Measurements from ENCODE around the gene MAD1L1. TPM values are rescaled to one million over a fixed set of nuclear protein-coding genes. Genes with fewer than 3 reads are reported as not detected.

MAD1L1 gene
- total RNA-seq, 1 donor from 2014 or later: 53.8 TPM

DNA sequence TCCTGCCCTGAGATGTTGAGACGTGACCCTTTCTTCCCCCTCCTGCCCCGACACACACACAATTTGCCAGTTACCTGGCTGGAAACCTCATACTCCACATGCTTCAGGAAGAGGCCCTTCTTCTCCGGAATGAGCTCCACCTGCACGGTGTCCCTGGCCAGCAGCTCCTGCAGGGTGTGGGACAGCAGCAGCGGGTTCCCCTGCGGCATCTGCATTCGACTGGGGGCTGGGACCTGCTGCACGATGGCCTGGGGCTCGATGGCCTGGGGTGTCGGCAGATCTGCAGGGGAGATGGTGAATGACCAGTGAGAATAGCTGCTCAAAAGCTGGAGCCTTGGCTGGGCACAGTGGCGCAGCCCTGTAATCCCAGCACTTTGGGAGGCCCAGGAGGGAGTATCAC, 45.3 kb upstream of the MAD1L1 start:
- no peak for TF ChIP-seq CTCF (conservative IDR thresholded peaks at IDR 0.05)
- DNase-seq (ENCODE audit: low read depth, low spot score): no peak
- Mint-ChIP-seq H3K9me3 (no peaks in the 10 kb centered on the region), H3K27ac (ENCODE audit: unreplicated experiment) (no peak overlapping the region), H3K4me1 (peaks cover 18% of the 10 kb centered on the region), H3K27me3 (ENCODE audit: low read depth) (no peaks in the 10 kb centered on the region), H3K36me3 (ENCODE audit: low read depth) (peaks cover 2% of the 10 kb centered on the region), H3K4me3 (no peak overlapping the region)

- no peak for DNase-seq (ENCODE audit: low read depth, low spot score)
- Mint-ChIP-seq H3K36me3 (ENCODE audit: low read depth) (peaks cover 2% of the 10 kb centered on the region), H3K4me3 (no peak overlapping the region), H3K27ac (ENCODE audit: unreplicated experiment) (no peak overlapping the region), H3K9me3 (no peaks in the 10 kb centered on the region), H3K4me1 (peaks cover 4% of the 10 kb centered on the region), H3K27me3 (ENCODE audit: low read depth) (no peaks in the 10 kb centered on the region)
- TF ChIP-seq CTCF (conservative IDR thresholded peaks at IDR 0.05): no peak
Observed at GRCh38 chr7:2276107-2276506, 43.4 kb upstream of the MAD1L1 start.

- peaks cover 2% of the 10 kb centered on the region for H3K36me3 Mint-ChIP-seq (ENCODE audit: low read depth)
- H3K27me3 Mint-ChIP-seq (ENCODE audit: low read depth): no peaks in the 10 kb centered on the region
- no peak for TF ChIP-seq CTCF (conservative IDR thresholded peaks at IDR 0.05)
- no peak for DNase-seq (ENCODE audit: low read depth, low spot score)
- H3K27ac Mint-ChIP-seq (ENCODE audit: unreplicated experiment): peak overlapping the region; percentile 12
- H3K9me3 Mint-ChIP-seq: no peaks in the 10 kb centered on the region
- no peak overlapping the region for H3K4me3 Mint-ChIP-seq
- H3K4me1 Mint-ChIP-seq: peaks cover 4% of the 10 kb centered on the region
Observed at GRCh38 chr7:2275101-2275500, 42.4 kb upstream of the MAD1L1 start.

GRCh38 chr7:2274666-2275065, 41.9 kb upstream of the MAD1L1 start:
- Mint-ChIP-seq H3K9me3 (no peaks in the 10 kb centered on the region), H3K27ac (ENCODE audit: unreplicated experiment) (no peak overlapping the region), H3K4me3 (no peak overlapping the region), H3K36me3 (ENCODE audit: low read depth) (peaks cover 2% of the 10 kb centered on the region), H3K27me3 (ENCODE audit: low read depth) (no peaks in the 10 kb centered on the region), H3K4me1 (peaks cover 3% of the 10 kb centered on the region)
- TF ChIP-seq CTCF (conservative IDR thresholded peaks at IDR 0.05): no peak
- DNase-seq (ENCODE audit: low read depth, low spot score): no peak

DNA sequence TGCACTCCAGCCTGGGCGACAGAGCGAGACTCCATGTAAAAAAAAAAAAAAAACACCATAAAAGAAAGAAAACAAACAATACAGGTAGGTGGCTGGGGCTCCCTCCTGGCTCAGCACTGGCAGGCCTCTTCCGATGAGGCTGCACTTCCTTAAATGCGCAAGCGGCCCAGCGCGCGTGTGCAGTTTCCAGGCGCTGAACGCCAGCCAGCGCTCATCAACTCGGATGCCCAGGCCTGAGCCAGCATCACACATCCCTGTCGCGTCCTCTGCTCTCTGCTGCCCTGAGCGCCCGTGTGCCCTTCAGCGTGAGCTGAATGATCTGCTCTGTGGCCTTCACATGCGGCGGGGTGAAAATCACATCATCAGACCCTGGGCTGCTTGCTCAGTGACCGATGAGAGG, 41.1 kb upstream of the MAD1L1 start:
- peaks cover 7% of the 10 kb centered on the region for H3K36me3 Mint-ChIP-seq (ENCODE audit: low read depth)
- TF ChIP-seq CTCF (conservative IDR thresholded peaks at IDR 0.05): no peak
- H3K4me3 Mint-ChIP-seq: no peak overlapping the region
- no peak for DNase-seq (ENCODE audit: low read depth, low spot score)
- H3K4me1 Mint-ChIP-seq: peaks cover 9% of the 10 kb centered on the region
- no peaks in the 10 kb centered on the region for H3K27me3 Mint-ChIP-seq (ENCODE audit: low read depth)
- no peaks in the 10 kb centered on the region for H3K9me3 Mint-ChIP-seq
- H3K27ac Mint-ChIP-seq (ENCODE audit: unreplicated experiment): no peak overlapping the region

DNA sequence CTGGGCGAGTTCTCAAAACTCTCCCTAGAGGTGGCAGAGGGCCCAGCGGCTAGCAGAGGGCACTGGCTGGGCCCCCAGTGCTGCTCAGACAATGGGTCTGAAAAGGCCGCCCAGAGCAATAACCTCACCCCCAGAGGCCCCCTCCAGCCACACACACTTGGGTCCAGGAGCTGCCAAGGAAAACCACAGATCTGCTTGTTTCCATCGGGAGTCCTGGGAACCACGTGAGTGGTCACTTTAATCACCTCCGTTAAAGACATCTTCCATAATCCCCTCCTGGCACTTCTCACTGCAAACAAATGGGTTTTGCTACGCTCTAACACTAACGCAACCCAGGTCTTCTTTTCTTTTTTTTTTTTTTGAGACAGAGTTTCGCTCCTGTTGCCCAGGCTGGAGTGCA, 39.3 kb upstream of the MAD1L1 start:
- Mint-ChIP-seq H3K36me3 (ENCODE audit: low read depth) (peaks cover 7% of the 10 kb centered on the region), H3K4me3 (no peak overlapping the region), H3K4me1 (peaks cover 10% of the 10 kb centered on the region), H3K9me3 (no peaks in the 10 kb centered on the region), H3K27ac (ENCODE audit: unreplicated experiment) (peak overlapping the region; percentile 6), H3K27me3 (ENCODE audit: low read depth) (no peaks in the 10 kb centered on the region)
- DNase-seq (ENCODE audit: low read depth, low spot score): no peak
- TF ChIP-seq CTCF (conservative IDR thresholded peaks at IDR 0.05): no peak

Measured in neural crest cell (in vitro differentiated cells).